Stimulated activated CD4-positive, alpha-beta T cell treated with anti-CD3 and anti-CD28 coated beads, Interleukin-15, amount 100 ng/mL, for 24 hours (primary cell): ENCODE measurements around the gene PLXNA2.

Experiments used
- DNase-seq: peaks from one replicate; pipeline ENCODE4 v3.0.0-alpha.2; 2020

Gene PLXNA2

DNA sequence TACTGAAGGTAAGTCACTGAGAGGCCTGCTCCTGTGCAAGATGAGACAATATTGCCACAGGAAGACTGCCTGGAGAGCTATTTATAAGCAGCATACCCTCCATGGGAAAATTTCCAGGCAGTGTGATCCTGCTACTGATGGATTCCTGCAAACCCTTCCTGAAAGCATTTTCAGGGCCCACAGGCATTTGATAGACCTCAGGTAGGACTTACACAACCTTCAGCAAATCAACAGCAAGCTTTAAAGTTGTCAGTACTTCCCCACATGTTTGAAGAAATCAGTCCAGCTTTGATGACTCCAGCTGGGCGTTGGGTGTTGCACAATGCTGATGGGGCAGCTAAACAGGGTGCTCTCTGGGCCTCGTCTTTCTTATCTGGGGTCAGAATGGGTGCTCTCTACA, 108.8 kb downstream of the PLXNA2 start:
- no peak for DNase-seq

DNA sequence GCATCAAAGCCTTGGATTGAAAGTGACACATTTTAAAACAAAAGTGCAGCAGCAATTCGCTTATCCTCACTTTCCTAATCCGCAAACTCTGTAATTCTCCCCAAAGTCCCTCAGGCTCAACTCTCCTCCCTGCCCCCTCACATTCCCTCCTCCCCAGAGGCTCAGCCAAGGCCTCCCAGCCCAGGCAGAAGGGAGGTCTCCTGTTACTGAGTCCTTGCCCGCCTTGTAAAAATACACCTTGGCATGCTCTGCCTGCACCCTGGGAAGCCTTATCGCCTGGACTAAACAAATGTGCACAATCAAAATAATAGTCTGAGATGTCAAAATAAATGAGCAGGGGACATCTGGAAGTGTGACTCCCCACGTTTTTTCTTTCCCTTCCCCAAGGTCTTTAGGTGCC, 109.7 kb downstream of the PLXNA2 start:
- DNase-seq = no peak

DNA sequence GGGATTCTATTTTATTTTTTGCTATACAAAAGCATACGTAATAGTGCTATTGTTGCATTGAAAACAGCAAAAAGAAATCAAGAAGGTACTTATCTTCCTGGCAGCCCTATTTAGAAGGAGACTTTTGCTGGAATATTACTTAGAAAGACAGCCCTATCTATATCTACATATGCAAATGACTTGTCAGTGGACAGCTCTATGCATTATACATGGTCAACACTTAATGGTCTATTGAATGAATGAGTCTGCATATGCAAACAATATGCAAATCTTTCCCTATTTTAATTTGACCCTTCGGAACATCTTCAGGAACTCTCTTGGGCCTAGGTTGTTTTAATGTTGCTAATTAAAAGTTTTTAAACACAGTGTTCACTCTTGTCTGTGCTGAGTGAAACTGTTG, 110.8 kb downstream of the PLXNA2 start:
- no peak for DNase-seq

DNA sequence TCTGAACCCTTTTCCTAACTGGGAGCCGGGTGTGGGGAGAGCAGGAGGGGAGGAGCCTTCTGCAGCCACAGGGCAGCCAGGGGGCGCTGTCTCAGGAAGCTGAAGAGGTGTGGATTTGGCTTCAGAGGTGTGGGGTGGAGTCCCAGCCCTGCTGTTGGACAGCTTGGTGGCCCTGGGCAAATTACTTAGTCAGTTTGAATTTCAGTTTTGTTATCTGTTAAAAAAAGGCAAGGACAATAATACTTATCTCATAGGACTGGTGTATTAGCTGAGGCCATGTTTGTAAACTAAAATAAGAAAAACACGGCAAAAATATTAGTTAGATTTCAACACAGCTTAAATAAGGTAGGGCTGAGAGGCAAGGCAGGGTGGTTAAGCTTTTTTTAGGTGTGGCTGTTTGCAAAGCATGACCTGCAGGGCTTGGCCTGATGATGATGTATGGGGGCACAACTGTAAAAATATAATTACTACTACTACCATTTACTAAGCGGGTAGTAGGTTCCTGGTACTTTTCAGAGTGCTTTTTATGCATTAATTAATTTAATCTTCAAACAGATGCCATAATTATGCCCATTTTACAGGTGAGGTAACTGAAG, 111.8 kb downstream of the PLXNA2 start:
- peak; percentile 76 for DNase-seq

DNA sequence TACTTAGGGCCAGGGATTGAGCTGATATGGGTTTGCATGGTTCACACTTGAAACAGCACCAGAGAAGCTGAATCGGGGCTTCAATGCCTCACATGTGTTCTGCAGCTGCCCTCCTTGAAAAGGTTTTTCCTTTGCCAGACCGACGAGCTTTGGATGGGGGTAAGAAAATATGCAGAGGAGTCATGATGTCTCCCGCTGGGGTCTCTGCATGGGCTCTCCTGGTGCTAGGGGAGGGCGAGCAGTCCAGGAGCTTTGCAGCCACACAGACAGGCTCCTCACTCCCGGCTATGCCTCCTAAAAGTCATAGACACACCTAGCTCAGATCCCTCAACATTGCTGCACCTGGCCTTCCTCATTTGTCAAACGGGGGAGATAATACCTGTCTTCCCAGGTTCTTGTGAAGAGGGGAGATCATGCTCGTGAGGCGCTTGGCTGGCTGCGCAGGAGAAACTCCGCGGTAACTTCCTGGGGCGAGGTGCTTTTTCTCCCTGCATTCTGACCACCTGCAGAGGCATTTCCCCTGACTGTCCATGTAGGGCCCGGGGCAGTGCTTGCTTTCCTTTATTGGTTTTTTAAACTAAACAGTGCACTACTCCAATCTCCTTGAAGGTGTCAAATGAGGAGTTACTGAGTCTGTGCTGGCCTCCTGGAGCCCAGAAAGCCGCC, 112.4 kb downstream of the PLXNA2 start:
- DNase-seq = no peak

DNA sequence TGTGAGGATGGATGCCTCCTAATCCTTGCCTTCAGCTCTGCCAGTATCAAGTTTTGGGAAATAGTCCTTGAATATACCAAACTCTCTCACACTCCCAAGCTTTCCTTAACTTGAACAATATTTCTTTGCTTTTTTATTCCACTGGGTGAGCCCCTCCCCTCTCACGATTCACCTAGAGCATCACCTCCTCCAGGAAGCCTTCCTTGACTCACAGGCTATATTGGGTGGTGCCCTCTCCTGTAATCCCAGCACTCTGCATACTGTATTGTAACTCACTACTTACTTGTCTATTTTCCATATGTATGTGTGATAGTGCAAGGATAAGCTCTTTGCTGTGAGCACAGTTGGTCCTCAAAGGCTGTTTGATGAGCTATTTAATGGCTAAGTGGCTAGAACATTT, 114.7 kb downstream of the PLXNA2 start:
- no peak for DNase-seq

DNA sequence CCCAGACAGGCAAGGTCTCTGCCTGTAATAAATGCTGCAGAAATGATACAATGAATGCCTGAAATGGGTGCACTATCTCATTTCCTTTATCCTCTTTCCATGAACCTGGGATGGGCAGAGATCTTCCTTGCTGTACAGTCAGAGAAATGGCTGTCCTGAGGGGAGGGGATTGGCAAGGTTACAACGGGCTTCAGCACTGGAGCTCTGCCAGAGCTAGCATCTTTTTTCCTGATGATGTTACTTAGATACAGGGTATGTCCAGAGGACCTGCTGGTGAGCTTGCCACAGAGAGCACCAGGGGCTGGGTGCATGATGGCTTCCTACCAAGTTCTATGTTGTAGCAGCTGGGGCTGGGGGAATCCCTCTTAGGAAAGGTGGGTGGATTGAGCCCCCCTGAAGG, 115.1 kb downstream of the PLXNA2 start:
- DNase-seq = no peak

DNA sequence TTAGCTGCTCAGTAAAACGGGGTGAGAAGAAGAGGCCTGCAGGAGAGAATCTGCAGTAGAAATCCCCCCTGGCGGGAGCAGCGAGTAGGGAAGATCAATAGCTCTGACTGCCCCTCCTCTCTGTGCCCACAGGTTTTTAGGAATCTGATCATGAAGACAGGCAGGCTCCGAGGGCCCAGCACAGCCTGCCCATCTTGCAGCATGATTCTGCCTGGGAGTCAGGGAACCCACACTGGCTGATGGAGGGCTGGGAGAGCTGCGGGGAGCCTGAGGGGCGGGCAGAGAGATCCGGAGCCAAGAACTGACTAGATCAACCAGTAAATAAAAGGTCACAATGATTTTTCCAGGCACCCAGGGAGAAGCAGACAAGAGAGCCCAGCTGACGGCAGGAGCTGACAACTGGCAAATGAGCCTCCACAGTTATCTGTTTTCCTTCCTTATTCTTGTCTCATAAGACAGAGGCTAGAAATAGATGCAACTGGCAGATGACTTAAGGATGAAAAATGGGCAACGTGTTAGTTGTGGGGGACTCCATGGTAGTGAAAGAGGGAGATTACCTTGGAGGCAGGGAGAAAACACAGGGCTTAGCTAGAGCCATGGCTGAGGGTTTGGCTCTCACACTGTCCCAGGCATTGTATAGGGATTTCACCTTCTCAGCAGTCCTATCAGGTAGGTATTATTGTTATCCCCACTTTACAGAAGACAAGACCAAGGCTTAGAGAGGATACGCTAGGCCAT, 116.2 kb downstream of the PLXNA2 start:
- no peak for DNase-seq

DNA sequence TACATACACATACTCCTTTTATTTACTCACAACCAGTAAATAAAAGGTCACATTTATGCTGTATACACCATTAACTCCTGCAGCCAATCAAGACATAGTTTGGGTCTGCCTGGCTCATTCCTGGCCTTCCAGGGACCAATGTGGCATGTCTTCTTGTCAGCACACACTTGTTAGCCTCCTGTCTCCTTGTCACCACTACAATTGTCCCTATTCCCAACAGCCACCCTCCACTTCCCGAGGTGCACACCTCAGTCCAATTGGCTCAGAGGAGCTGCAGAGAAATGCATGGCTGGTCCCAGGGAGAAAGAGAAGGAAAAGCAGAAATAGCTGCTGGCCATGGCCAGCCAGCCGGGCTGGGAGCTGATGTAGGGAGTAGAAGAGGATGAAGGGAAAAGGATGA, 116.9 kb downstream of the PLXNA2 start:
- no peak for DNase-seq

DNA sequence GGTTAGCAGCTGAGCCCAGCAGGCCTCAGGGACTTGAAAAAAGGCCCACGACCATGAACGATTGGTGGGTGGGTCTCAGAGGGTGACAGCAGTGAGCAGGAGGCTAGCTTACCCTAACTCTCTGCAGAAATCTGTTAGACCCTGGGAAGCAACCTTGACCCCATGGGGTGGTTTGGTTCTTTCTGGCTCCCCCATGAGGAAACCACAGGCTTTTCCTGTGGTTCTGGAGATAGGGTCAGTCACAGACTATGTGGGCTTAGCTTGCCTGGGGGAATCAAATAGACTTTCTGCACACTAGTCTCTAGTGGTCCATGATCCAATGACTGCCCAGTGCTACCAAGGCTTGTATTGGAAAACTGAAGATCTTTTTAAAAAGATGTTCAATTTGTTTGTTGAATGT, 118.1 kb downstream of the PLXNA2 start:
- no peak for DNase-seq

DNA sequence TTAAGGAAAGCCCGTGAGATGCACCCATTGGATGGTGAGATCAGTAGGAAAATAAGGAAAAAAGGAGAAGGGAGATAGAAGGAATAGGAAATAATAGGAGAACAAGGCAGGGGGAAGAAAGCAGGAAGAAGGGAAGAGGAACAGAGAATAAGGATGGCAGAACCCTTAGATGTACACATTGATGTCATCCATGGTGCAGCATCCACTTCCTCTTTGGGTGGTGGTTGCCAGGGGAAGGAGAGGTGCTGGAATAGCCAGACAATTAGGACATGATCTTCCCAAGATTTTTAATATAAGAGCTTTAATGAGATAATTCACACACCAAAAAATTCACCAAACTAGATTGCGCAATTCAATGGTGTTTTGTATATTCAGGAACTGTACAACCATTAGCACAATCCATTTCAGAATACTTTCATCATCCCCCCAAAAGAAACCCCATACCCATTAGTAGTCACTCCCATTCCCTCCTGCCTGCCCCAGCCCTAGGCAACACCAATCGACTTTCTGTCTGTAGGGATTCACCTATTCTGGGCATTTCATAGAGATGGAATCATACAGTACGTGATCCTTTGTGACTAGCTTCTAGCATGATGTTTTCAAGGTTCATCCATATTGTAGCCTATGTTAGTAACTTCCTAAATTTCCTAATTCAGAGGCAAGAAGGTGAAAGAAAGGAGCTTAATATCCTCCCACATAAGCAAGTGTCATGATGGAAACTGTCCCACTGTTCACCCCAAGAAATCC, 121.4 kb downstream of the PLXNA2 start:
- DNase-seq = no peak

DNA sequence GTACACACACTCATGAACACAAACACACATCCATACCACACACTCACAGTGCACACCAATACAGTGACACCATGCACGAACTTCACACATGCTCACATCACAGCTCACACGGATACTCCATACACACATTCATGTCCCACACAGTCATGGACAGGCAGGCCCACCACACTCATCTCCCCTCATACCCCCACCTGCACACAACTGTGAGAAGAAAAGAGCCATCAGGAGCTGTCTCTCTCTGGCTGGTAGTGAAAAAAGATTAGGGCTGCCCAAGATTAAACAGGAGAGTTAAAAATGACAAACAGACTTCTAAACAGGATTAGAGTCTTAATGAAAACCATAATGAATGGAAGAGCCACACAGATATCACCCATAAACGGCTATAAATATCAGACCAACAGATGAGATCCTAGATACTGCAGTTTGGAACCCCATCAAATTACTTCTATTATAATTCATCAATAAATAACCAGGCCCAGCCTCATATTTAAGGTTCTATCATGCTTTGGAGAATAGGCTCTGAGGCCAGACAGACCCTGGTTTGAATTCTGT, 122.3 kb downstream of the PLXNA2 start:
- no peak for DNase-seq

DNA sequence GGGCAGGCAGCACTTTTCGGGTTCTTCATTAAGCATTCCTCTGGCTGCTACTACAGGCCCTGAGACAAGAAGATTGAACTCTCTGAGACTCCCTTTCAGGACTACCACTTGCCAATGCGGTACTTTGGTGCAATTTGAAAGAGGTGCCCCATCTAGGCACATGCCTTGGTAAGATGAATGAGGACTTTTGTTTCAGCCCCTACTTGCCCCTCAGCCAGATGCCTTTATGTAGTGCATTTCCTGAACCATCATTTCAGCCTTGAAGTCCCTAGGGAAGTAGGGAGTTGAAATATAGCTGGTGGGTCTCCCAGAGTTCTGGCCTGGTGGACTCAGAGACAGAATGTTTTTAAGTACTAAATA, 123.8 kb downstream of the PLXNA2 start:
- no peak for DNase-seq

DNA sequence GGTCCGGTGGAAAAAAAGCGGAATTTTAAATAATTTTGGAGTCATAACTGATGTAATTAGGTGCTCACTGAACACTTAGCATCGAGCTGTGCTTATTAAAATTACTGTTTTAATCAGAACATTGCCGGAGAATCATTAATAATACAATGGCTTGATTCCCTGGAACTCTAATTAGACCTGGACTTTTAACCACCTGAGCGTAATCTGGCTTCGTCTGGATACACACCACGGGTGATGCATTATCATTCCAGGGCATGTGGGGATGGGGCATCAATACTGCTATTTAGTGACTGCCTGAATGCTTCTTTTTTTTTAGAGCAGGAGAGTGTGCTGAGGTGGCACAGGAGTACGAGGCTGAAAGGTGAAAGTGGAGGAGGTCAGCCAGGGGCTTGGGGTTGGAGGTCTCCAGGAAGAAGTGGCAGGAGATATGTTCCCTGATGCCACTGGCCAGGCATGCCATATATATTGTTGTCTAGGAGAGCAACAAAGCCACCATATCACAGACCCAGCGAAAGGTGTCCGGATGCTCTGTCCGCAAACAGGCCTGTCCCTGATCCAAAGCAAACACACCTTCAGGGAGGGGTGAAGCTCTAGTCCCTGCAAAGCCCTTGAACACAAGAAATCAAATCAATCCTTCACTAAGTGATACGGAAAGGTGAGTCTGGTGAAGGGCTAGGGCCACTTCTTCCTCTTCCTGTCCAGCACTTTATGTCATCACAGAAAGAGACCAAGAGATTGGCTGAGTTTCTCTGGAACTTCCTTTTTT, 125.2 kb downstream of the PLXNA2 start:
- no peak for DNase-seq

DNA sequence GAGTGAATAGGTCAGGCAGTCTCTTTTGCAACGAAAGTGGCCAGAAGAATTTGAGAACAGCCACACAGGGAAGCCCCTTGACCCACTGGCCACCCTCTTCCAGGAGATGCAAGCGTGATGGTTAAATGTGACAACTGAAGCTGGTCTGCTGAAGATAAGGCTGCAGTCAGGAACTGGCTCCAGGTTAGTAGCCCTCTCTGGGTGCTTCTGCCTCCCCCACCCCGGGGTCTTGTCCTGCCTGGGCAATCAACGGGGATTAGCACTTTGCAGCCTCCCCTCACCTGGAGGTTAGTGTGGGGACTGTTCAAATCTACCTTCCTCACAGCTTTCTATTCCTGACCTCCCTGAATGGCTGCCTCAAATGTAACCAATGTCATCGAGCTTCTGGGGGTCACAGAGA, 125.9 kb downstream of the PLXNA2 start:
- DNase-seq = no peak

DNA sequence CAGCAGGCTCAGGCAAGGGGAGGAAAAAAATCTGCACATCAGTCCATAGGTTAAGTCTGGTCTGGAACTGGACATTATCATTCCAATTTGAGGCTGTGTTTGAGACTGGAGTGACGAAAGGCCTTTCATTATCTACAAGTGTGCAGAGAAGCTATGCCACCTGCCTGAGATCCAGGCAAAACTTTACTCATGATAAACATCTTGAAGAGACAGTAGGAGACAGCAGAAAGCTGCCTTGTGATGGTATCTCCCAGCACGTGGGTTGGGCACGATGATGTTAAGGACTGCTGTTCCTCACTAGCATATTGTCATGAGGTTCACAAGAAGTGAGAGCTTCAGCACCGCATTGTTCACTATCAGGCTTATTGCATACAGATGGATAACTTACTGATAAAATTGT, 126.4 kb downstream of the PLXNA2 start:
- no peak for DNase-seq

DNA sequence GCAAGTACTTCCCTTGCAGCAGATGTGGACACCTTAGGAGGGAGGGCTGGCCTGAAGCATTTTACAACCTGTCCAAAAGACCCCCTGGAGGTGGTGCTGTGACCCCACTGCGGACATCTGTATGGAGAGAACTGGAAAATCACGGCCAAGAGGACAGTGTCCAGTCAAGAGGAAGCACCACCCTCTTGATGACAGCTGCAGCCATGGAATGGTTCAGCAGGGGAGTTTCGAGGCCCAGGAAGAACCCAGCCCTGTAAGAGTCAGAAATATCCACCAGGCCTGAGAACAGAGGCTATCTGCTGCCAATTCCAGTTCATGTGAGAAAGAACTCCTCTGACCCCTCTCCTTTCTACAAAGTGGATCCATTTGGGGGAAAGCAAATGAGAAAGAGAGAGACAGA, 126.8 kb downstream of the PLXNA2 start:
- DNase-seq = no peak

DNA sequence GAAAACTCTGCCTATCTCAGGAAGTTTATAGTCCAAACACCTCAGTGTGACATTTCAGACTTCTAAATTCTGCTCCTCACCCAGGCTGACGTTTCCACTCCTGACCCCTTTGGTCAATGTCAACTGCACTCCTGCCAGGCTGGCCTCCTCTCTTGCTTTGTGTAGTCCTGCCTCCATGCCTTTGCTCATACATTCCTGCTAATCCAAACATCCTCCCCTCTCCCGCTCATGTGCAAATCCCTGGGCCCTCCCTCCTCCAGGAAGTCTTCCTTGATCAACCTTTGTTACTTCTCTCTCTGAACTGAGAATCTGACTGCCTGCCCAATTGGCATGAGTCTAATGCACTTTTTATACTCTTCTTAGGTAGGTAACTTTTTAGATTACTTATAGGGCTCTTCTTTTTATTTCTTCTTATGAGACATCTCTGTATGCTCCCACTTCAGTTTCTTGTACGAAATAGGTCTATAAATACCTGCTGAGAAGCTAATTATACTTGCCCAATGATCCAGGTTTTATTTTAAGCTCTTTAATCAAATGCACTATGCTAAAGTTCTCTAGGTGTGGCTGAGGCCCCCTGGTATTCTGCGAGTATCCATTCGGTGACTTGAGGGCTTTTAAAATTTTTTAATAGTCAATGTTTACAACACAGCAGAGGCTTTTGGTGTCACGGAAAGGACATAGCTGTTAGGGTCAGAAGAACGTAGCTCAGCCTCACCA, 128.1 kb downstream of the PLXNA2 start:
- no peak for DNase-seq

DNA sequence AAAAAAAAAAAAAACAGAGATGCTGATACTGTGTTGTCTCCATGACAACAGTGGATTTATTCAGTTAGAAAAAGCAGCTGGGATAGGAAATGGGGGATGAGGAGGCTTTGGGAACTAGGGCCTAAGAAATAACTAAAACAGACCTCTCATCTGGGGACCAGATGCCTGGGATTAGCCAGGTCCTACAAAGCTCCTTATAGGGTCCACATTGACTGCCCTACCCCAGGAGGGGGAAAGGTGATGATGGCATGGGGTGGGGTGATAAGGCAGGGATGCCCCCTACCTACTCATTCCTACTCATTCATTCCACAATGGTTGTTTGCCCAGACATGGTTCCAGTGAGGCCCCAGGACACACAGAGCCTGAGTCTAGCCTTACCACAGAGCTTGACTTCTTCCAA, 131.2 kb downstream of the PLXNA2 start:
- no peak for DNase-seq

DNA sequence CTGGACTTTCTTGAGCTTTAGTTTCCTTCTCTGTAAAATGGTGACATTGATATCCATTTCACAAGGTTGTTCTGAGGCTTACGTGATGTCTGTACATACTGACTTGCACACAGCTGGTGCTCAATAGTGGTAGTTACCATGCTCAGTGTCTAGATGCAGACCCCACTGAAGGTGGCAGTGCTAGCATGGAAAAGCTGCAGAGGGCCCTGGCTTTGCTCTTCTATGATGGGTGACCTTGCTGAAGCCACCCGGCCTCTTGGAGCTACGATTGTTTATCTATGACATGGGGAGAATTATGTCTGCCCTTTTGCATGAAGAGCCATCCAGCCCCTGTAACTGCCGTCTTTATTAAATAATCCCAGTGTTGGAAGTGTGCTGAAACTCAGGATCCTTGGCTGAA, 131.8 kb downstream of the PLXNA2 start:
- DNase-seq = no peak

DNA sequence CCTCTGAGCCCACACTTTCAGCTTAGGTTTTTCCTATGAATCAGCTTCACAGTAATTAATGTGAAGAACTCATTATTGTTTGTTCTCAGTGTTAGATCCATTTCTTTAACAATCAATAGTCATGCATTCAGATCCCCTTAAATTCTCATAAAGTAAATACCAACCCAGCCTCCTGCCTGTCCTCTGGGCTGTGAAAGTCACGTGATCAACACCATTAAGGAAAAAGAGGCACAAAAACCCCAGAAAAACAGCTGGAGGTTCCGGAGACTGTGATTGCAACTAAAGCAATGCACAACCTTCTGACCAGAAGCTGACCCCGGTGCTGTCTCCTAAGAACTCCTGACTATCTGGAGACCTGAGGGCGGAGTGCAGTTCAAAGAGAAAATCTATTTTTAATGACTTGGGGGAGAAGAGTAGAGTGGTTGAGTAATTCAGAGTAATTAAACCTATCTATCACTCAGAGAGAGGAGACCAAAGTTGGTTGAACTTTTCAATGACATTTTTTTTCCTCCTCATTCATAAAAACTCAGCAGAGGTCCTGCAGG, 132.5 kb downstream of the PLXNA2 start:
- no peak for DNase-seq

DNA sequence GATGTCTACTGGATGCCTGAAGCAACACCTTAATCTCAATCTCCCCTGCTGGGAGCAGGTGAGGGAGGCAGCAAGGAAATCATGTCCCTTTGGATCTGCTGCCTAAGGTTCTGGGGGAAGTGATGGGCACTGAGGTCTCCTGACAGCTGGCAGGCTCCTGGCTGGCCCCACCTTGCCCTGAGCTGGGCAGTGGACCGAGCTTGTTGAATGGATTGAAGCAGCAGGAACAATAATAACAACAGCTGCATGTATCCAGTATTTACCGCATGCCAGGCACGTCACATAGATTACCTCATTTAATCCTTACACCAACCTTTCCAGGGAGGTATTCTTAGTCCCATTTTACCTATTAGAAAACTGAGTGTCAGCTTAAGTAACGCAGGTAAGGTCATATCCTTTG, 133.9 kb downstream of the PLXNA2 start:
- DNase-seq = no peak
